Measurements from ENCODE around the gene SIRT7. TPM values are rescaled to one million over a fixed set of nuclear protein-coding genes. Genes with fewer than 3 reads are reported as not detected.

The SIRT7 gene
- total and polyA plus RNA-seq, 2 donors (not counting 1 experiment from before 2014, with no cell fraction given): 3.3 to 18.7 TPM

DNA sequence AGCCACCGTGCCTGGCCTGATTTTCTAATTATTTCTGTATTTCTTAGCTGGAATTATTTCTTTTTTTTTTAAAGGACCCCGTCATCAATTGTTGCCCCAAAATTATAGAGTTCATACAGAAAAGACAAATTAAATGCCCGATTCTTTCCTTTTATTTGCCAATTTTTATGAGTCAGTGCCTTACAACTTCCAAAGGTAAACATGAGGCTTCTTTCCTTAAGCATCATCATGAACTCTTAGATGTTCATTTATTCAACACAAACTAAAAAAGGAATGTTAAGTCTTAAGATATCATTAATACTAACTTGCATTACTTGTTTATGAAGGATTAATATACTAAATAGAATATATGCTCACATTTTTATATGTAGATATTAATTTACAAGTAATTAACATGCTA, 39.7 kb downstream of the SIRT7 start:
- H3K9ac ChIP-seq (ENCODE audit: insufficient read depth, low read length): no peak overlapping the region
- H3K4me2 ChIP-seq (ENCODE audit: extremely low read depth, insufficient read depth, low read length): no peak overlapping the region
- no peaks in the 10 kb centered on the region for H3K4me1 ChIP-seq (ENCODE audit: control insufficient read depth, extremely low read depth, insufficient read depth, low read length)
- no peaks in the 10 kb centered on the region for H3K27me3 ChIP-seq (ENCODE audit: control insufficient read depth, insufficient read depth, low read length)
- H2AFZ ChIP-seq (ENCODE audit: low read length): no peak overlapping the region
- DNase-seq (ENCODE audit: low read depth in 2 of 2): no peak
- H3K9me3 ChIP-seq (ENCODE audit: control insufficient read depth, insufficient read depth, low read depth, low read length): no peaks in the 10 kb centered on the region
- peaks cover 4% of the 10 kb centered on the region for H3K36me3 ChIP-seq (ENCODE audit: control insufficient read depth, insufficient read depth, low read length)
- TF ChIP-seq, protein P1, sequence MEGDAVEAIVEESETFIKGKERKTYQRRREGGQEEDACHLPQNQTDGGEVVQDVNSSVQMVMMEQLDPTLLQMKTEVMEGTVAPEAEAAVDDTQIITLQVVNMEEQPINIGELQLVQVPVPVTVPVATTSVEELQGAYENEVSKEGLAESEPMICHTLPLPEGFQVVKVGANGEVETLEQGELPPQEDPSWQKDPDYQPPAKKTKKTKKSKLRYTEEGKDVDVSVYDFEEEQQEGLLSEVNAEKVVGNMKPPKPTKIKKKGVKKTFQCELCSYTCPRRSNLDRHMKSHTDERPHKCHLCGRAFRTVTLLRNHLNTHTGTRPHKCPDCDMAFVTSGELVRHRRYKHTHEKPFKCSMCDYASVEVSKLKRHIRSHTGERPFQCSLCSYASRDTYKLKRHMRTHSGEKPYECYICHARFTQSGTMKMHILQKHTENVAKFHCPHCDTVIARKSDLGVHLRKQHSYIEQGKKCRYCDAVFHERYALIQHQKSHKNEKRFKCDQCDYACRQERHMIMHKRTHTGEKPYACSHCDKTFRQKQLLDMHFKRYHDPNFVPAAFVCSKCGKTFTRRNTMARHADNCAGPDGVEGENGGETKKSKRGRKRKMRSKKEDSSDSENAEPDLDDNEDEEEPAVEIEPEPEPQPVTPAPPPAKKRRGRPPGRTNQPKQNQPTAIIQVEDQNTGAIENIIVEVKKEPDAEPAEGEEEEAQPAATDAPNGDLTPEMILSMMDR (conservative IDR thresholded peaks at IDR 0.05 in 1 of 2, IDR thresholded peaks at IDR 0.05 in 1 of 2; ENCODE audit: low read depth in 1 of 2, low read length in 2 of 2): no peak
- TF ChIP-seq EZH2 (IDR thresholded peaks at IDR 0.05; ENCODE audit: low read length, missing control alignments): no peak
- H4K20me1 ChIP-seq (ENCODE audit: control insufficient read depth, extremely low read depth, insufficient read depth, low read length): no peaks in the 10 kb centered on the region
- no peak overlapping the region for H3K4me3 ChIP-seq (replicated peaks in 1 of 4; ENCODE audit: control extremely low read depth in 1 of 4, insufficient read depth in 1 of 4, low read depth in 3 of 4, low read length in 4 of 4)
- H3K79me2 ChIP-seq (ENCODE audit: control insufficient read depth, insufficient read depth, low read length): no peaks in the 10 kb centered on the region
- H3K27ac ChIP-seq (ENCODE audit: insufficient read depth, low read length): no peak overlapping the region

DNA sequence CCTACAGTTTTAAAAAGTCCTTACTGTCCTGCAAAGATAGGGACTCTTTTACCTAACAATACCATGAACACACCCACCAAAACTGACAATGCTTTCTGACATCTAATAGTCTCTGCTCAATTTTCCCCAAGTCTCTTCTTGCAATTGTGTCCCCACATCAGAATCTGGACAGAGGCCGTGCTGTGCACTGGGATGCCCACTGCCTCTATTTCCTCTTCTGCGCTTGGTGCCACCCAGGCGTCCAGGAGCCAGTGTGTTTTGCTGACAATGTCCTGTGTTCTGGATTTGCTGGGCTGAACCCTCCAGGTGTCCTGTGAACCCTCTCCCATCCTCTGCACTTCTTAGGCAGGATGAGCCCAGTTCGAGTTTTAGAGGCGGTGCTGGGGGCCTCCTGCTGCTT, 40.4 kb downstream of the SIRT7 start:
- H3K9me3 ChIP-seq (ENCODE audit: control insufficient read depth, insufficient read depth, low read depth, low read length): no peaks in the 10 kb centered on the region
- DNase-seq (ENCODE audit: low read depth in 2 of 2): no peak
- H3K79me2 ChIP-seq (ENCODE audit: control insufficient read depth, insufficient read depth, low read length): no peaks in the 10 kb centered on the region
- no peak overlapping the region for H2AFZ ChIP-seq (ENCODE audit: low read length)
- H3K4me2 ChIP-seq (ENCODE audit: extremely low read depth, insufficient read depth, low read length): no peak overlapping the region
- no peak overlapping the region for H3K27ac ChIP-seq (ENCODE audit: insufficient read depth, low read length)
- peaks cover 4% of the 10 kb centered on the region for H3K36me3 ChIP-seq (ENCODE audit: control insufficient read depth, insufficient read depth, low read length)
- H3K9ac ChIP-seq (ENCODE audit: insufficient read depth, low read length): no peak overlapping the region
- H3K4me3 ChIP-seq (replicated peaks in 1 of 4; ENCODE audit: control extremely low read depth in 1 of 4, insufficient read depth in 1 of 4, low read depth in 3 of 4, low read length in 4 of 4): no peak overlapping the region
- no peak for TF ChIP-seq EZH2 (IDR thresholded peaks at IDR 0.05; ENCODE audit: low read length, missing control alignments)
- TF ChIP-seq, protein P1 (conservative IDR thresholded peaks at IDR 0.05 in 1 of 2, IDR thresholded peaks at IDR 0.05 in 1 of 2; ENCODE audit: low read depth in 1 of 2, low read length in 2 of 2): no peak
- H4K20me1 ChIP-seq (ENCODE audit: control insufficient read depth, extremely low read depth, insufficient read depth, low read length): no peaks in the 10 kb centered on the region
- no peaks in the 10 kb centered on the region for H3K4me1 ChIP-seq (ENCODE audit: control insufficient read depth, extremely low read depth, insufficient read depth, low read length)
- no peaks in the 10 kb centered on the region for H3K27me3 ChIP-seq (ENCODE audit: control insufficient read depth, insufficient read depth, low read length)

DNA sequence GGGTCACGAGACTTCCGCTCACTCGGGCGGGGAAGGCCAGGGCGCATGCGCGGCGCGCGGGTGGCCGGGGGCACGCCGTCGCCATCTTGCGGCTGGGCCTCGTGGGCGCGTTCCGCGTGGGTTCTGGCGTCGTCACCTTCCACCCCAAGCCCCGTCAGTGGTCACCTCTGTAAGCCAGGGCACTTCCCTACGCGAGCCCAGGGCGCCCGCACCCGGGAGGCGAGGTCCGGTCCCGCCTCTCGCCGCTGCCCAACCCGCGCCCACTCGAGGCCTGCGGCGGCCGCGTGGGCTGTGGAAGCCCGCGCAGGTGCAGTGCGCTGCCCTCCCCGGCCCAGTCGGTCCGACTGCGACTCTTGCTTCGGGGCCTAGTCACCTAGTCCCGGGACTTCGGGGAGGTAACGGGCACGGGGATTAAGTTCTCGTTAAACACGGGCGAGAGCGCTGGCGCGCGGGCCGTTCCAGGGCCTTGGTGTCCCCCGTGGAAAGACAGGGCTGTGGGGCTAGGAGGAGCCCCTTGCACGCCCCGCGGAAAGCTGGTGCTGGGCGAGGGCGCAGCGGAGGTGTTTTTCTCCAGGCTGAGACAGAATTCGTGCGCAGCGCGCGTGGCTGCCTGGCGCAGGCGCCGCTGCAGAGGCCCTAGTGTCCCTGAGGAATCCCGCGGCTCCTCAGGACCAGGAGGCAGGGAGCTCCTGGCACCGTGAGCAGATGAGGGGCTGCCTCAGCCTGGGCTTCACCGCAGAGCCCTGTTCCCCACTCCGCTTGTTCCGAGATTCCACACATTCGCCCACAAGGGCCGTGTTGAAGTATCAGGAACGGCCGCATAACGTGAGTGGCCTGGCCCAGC, 46.4 kb downstream of the SIRT7 start:
- no peaks in the 10 kb centered on the region for H3K27me3 ChIP-seq (ENCODE audit: control insufficient read depth, insufficient read depth, low read length)
- H3K4me2 ChIP-seq (ENCODE audit: extremely low read depth, insufficient read depth, low read length): peak overlapping the region; percentile 97
- H2AFZ ChIP-seq (ENCODE audit: low read length): peak overlapping the region; percentile 69
- H3K4me3 ChIP-seq (replicated peaks in 1 of 4; ENCODE audit: control extremely low read depth in 1 of 4, insufficient read depth in 1 of 4, low read depth in 3 of 4, low read length in 4 of 4): peak overlapping the region; percentile 55 to 89 (median 73)
- peak overlapping the region; percentile 97 for H3K9ac ChIP-seq (ENCODE audit: insufficient read depth, low read length)
- peak; percentile 78 to 89 for DNase-seq (ENCODE audit: low read depth in 2 of 2)
- peak overlapping the region; percentile 99 for H3K27ac ChIP-seq (ENCODE audit: insufficient read depth, low read length)
- H3K36me3 ChIP-seq (ENCODE audit: control insufficient read depth, insufficient read depth, low read length): peaks cover 13% of the 10 kb centered on the region
- H3K79me2 ChIP-seq (ENCODE audit: control insufficient read depth, insufficient read depth, low read length): peaks cover 26% of the 10 kb centered on the region
- no peaks in the 10 kb centered on the region for H3K9me3 ChIP-seq (ENCODE audit: control insufficient read depth, insufficient read depth, low read depth, low read length)
- TF ChIP-seq, protein P1 (conservative IDR thresholded peaks at IDR 0.05 in 1 of 2, IDR thresholded peaks at IDR 0.05 in 1 of 2; ENCODE audit: low read depth in 1 of 2, low read length in 2 of 2): peak in 1 of 2 donors; percentile 27
- no peak for TF ChIP-seq EZH2 (IDR thresholded peaks at IDR 0.05; ENCODE audit: low read length, missing control alignments)
- no peaks in the 10 kb centered on the region for H4K20me1 ChIP-seq (ENCODE audit: control insufficient read depth, extremely low read depth, insufficient read depth, low read length)
- H3K4me1 ChIP-seq (ENCODE audit: control insufficient read depth, extremely low read depth, insufficient read depth, low read length): peaks cover 18% of the 10 kb centered on the region

All from fibroblast of lung (primary cell).